C4-2B (cell line): ENCODE measurements around the gene EPHA6.

Source experiments
- CTCF ChIP-seq: fragments of 450-650 bp; conservative IDR thresholded peaks from 2 replicates; pipeline ENCODE4 v1.5.1; 2017; ENCODE audit warnings: mild to moderate bottlenecking
- ZFX ChIP-seq: fragments of 450-650 bp; IDR thresholded peaks from 2 replicates; pipeline ENCODE4 v1.6.1; 2017

- TF ChIP-seq CTCF: no peak
- TF ChIP-seq ZFX: no peak
Observed at GRCh38 chr3:97197830-97198229, 383.4 kb downstream of the EPHA6 start.
